Liver (tissue), 9 donors: ENCODE results near the gene AIF1. TPM values are rescaled to one million over a fixed set of nuclear protein-coding genes. Genes with fewer than 3 reads are reported as not detected.

Experiments
- DNase-seq: peaks from one replicate; pipeline ENCODE4 v3.0.0-alpha.2; 2017; ENCODE audit warnings: low spot score
- H3K27ac ChIP-seq, 2 donors: one replicate each; pipeline ENCODE4 v1.7.0; 2013; ENCODE audit warnings: inconsistent platforms in 2 of 2, low read length in 2 of 2, control low read depth in 1 of 2, low read depth in 1 of 2, mild to moderate bottlenecking in 1 of 2
- H3K27me3 ChIP-seq, 4 donors: one replicate each; pipeline versions ENCODE4 v1.6.1 to v1.7.0; 2013; ENCODE audit warnings: low read length in 3 of 4, inconsistent platforms in 1 of 4, mild to moderate bottlenecking in 1 of 4, moderate library complexity in 1 of 4; ENCODE audit not compliant: control insufficient read depth in 4 of 4, insufficient read depth in 4 of 4
- H3K36me3 ChIP-seq, 4 donors: one replicate each; pipeline versions ENCODE4 v1.6.1 to v1.7.0; 2013; ENCODE audit warnings: low read length in 3 of 4, mild to moderate bottlenecking in 3 of 4, low read depth in 1 of 4, moderate library complexity in 1 of 4; ENCODE audit not compliant: control insufficient read depth in 4 of 4, insufficient read depth in 3 of 4
- H3K4me1 ChIP-seq, 4 donors: one replicate each; pipeline versions ENCODE4 v1.6.1 to v1.7.0; 2013; ENCODE audit warnings: low read length in 3 of 4, mild to moderate bottlenecking in 3 of 4, moderate library complexity in 1 of 4; ENCODE audit not compliant: control insufficient read depth in 4 of 4, insufficient read depth in 4 of 4
- H3K4me3 ChIP-seq, 3 donors: one replicate each; pipeline versions ENCODE4 v1.6.1 to v1.7.0; 2013; ENCODE audit warnings: low read length in 3 of 3, control low read depth in 1 of 3, low read depth in 1 of 3, mild to moderate bottlenecking in 1 of 3
- H3K9ac ChIP-seq, 2 donors: one replicate each; pipeline ENCODE4 v1.7.0; 2013; ENCODE audit warnings: low read length in 2 of 2, mild to moderate bottlenecking in 2 of 2, moderate library complexity in 2 of 2, control low read depth in 1 of 2, low read depth in 1 of 2
- H3K9me3 ChIP-seq, 4 donors: one replicate each; pipeline versions ENCODE4 v1.6.1 to v1.7.0; 2013; ENCODE audit warnings: low read length in 3 of 4; ENCODE audit not compliant: control insufficient read depth in 4 of 4
- EGR1 ChIP-seq, 2 donors: IDR thresholded peaks; 2 replicates each; pipeline ENCODE4 v1.6.1; 2016 to 2018; ENCODE audit warnings: antibody characterized with exemption in 2 of 2, low read depth in 2 of 2
- FOXA1 ChIP-seq: IDR thresholded peaks from 2 replicates; pipeline ENCODE4 v1.6.1; 2016; ENCODE audit warnings: antibody characterized with exemption
- GABPA ChIP-seq, 2 donors: IDR thresholded peaks in 1 of 2; conservative IDR thresholded peaks in 1 of 2; 2 replicates each; pipeline ENCODE4 v1.6.1; 2016; ENCODE audit warnings: antibody characterized with exemption in 2 of 2, mild to moderate bottlenecking in 1 of 2, moderate library complexity in 1 of 2
- HNF4A ChIP-seq, 2 donors: conservative IDR thresholded peaks; 2 replicates each; pipeline ENCODE4 v1.6.1; 2016; ENCODE audit warnings: antibody characterized with exemption in 2 of 2, mild to moderate bottlenecking in 2 of 2
- RAD21 ChIP-seq, 2 donors: IDR thresholded peaks; 2 replicates each; pipeline ENCODE4 v1.6.1; 2016; ENCODE audit warnings: antibody characterized with exemption in 2 of 2, mild to moderate bottlenecking in 2 of 2
- RXRA ChIP-seq, 2 donors: IDR thresholded peaks; 2 replicates each; pipeline ENCODE4 v1.6.1; 2017 to 2018; ENCODE audit warnings: antibody characterized with exemption in 2 of 2, mild to moderate bottlenecking in 1 of 2
- TAF1 ChIP-seq: conservative IDR thresholded peaks from 2 replicates; pipeline ENCODE4 v1.6.1; 2016; ENCODE audit warnings: antibody characterized with exemption, mild to moderate bottlenecking
- YY1 ChIP-seq: IDR thresholded peaks from 2 replicates; pipeline ENCODE4 v1.6.1; 2016; ENCODE audit warnings: antibody characterized with exemption, mild to moderate bottlenecking
- WGBS: extraction: QIAGEN DNeasy Blood & Tissue Kit; methylation state at CpG from one replicate; pipeline ENCODE4 v1.1.7; 2013; 5-methylcytosine and 5-hydroxymethylcytosine counted together
- polyA plus RNA-seq, 2 donors: library from polyadenylated mRNA; stranded (reverse) in 1 of 2; unstranded in 1 of 2; fragments of 200-250 nt in 1 of 2; fragments of >200 nt in 1 of 2; fragmentation: Nextera tagmentation in 1 of 2; extraction: Ambion mirVana in 1 of 2; gene quantifications; one replicate each; pipeline versions ENCODE4 v1.2.1 to v1.2.3, GENCODE V29; 2013 to 2015
- total RNA-seq, 2 donors: library from RNA; depleted of rRNA; stranded (reverse); fragments of >200 nt; gene quantifications; one replicate each; pipeline ENCODE4 v1.2.3, GENCODE V29; 2014
- TF ChIP-seq, protein P1 (sequence below): IDR thresholded peaks from 2 replicates; pipeline ENCODE4 v1.6.1; 2016; ENCODE audit warnings: antibody characterized with exemption
- TF ChIP-seq, protein P2 (sequence below): IDR thresholded peaks from 2 replicates; pipeline ENCODE4 v1.6.1; 2016; ENCODE audit warnings: antibody characterized with exemption
- TF ChIP-seq, protein P3 (sequence below): IDR thresholded peaks from 2 replicates; pipeline ENCODE4 v1.6.1; 2016; ENCODE audit warnings: antibody characterized with exemption, mild to moderate bottlenecking
- TF ChIP-seq, protein P4 (sequence below): IDR thresholded peaks from 2 replicates; pipeline ENCODE4 v1.6.1; 2016; ENCODE audit warnings: antibody characterized with exemption
- donor health status: healthy.
- donor health status: healthy.
- donor health status: healthy.
- donor health status: healthy.
- donor health status: healthy.

The AIF1 gene
- total and polyA plus RNA-seq, 4 donors, result 12.2 to 46.8 (median 26.7) TPM

DNA sequence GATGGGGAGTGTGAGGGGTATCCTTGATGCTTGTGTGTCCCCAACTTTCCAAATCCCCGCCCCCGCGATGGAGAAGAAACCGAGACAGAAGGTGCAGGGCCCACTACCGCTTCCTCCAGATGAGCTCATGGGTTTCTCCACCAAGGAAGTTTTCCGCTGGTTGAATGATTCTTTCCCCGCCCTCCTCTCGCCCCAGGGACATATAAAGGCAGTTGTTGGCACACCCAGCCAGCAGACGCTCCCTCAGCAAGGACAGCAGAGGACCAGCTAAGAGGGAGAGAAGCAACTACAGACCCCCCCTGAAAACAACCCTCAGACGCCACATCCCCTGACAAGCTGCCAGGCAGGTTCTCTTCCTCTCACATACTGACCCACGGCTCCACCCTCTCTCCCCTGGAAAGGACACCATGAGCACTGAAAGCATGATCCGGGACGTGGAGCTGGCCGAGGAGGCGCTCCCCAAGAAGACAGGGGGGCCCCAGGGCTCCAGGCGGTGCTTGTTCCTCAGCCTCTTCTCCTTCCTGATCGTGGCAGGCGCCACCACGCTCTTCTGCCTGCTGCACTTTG is 39.6 kb upstream of the AIF1 start, which contains the start of gene TNF:
TNF (plus strand) TSS at position 231 of the 567 bp plus-strand sequence; CDS start at position 408, 177 bp downstream.
- H3K9ac ChIP-seq, result peak within 1 kb of the TSS in 1 of 2 donors; percentile 41

DNA sequence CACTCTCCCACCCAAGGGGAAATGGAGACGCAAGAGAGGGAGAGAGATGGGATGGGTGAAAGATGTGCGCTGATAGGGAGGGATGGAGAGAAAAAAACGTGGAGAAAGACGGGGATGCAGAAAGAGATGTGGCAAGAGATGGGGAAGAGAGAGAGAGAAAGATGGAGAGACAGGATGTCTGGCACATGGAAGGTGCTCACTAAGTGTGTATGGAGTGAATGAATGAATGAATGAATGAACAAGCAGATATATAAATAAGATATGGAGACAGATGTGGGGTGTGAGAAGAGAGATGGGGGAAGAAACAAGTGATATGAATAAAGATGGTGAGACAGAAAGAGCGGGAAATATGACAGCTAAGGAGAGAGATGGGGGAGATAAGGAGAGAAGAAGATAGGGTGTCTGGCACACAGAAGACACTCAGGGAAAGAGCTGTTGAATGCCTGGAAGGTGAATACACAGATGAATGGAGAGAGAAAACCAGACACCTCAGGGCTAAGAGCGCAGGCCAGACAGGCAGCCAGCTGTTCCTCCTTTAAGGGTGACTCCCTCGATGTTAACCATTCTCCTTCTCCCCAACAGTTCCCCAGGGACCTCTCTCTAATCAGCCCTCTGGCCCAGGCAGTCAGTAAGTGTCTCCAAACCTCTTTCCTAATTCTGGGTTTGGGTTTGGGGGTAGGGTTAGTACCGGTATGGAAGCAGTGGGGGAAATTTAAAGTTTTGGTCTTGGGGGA is 38.9 kb upstream of the AIF1 start:
- TF ChIP-seq GABPA (IDR thresholded peaks at IDR 0.05 in 1 of 2, conservative IDR thresholded peaks at IDR 0.05 in 1 of 2), result no peak
- TF ChIP-seq, protein P1, sequence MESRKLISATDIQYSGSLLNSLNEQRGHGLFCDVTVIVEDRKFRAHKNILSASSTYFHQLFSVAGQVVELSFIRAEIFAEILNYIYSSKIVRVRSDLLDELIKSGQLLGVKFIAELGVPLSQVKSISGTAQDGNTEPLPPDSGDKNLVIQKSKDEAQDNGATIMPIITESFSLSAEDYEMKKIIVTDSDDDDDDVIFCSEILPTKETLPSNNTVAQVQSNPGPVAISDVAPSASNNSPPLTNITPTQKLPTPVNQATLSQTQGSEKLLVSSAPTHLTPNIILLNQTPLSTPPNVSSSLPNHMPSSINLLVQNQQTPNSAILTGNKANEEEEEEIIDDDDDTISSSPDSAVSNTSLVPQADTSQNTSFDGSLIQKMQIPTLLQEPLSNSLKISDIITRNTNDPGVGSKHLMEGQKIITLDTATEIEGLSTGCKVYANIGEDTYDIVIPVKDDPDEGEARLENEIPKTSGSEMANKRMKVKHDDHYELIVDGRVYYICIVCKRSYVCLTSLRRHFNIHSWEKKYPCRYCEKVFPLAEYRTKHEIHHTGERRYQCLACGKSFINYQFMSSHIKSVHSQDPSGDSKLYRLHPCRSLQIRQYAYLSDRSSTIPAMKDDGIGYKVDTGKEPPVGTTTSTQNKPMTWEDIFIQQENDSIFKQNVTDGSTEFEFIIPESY, result no peak
- TF ChIP-seq FOXA1, result no peak
- TF ChIP-seq, protein P2, sequence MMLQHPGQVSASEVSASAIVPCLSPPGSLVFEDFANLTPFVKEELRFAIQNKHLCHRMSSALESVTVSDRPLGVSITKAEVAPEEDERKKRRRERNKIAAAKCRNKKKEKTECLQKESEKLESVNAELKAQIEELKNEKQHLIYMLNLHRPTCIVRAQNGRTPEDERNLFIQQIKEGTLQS, result no peak
- TF ChIP-seq TAF1, result no peak
- TF ChIP-seq RAD21 (IDR thresholded peaks at IDR 0.05), result no peak
- TF ChIP-seq, protein P3, sequence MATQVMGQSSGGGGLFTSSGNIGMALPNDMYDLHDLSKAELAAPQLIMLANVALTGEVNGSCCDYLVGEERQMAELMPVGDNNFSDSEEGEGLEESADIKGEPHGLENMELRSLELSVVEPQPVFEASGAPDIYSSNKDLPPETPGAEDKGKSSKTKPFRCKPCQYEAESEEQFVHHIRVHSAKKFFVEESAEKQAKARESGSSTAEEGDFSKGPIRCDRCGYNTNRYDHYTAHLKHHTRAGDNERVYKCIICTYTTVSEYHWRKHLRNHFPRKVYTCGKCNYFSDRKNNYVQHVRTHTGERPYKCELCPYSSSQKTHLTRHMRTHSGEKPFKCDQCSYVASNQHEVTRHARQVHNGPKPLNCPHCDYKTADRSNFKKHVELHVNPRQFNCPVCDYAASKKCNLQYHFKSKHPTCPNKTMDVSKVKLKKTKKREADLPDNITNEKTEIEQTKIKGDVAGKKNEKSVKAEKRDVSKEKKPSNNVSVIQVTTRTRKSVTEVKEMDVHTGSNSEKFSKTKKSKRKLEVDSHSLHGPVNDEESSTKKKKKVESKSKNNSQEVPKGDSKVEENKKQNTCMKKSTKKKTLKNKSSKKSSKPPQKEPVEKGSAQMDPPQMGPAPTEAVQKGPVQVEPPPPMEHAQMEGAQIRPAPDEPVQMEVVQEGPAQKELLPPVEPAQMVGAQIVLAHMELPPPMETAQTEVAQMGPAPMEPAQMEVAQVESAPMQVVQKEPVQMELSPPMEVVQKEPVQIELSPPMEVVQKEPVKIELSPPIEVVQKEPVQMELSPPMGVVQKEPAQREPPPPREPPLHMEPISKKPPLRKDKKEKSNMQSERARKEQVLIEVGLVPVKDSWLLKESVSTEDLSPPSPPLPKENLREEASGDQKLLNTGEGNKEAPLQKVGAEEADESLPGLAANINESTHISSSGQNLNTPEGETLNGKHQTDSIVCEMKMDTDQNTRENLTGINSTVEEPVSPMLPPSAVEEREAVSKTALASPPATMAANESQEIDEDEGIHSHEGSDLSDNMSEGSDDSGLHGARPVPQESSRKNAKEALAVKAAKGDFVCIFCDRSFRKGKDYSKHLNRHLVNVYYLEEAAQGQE, result no peak
- Histone ChIP-seq H3K27ac (peak overlapping the region in 1 of 2 donors; percentile 56), H3K4me1 (peaks cover 0 to 10% (median 2%) of the 10 kb centered on the region in 4 donors), H3K36me3 (no peaks in the 10 kb centered on the region), H3K4me3 (peak overlapping the region in 2 of 3 donors; percentile 2), H3K27me3 (no peaks in the 10 kb centered on the region), H3K9me3 (no peaks in the 10 kb centered on the region), H3K9ac (peak overlapping the region in 1 of 2 donors; percentile 41)
- 77% methylated on average over 8 of the region's 8 CpGs for WGBS
- no peak for DNase-seq

More for the DNA sequence above, 39.6 kb upstream of the AIF1 start, which contains the start of gene TNF:
- no peak for DNase-seq
- TF ChIP-seq HNF4A (conservative IDR thresholded peaks at IDR 0.05) (no peak), TAF1 (no peak), YY1 (no peak), FOXA1 (no peak), GABPA (IDR thresholded peaks at IDR 0.05 in 1 of 2, conservative IDR thresholded peaks at IDR 0.05 in 1 of 2) (no peak), RXRA (IDR thresholded peaks at IDR 0.05) (no peak), EGR1 (IDR thresholded peaks at IDR 0.05; ENCODE audit: low read depth in 2 of 2) (no peak)
- TF ChIP-seq, protein P4, sequence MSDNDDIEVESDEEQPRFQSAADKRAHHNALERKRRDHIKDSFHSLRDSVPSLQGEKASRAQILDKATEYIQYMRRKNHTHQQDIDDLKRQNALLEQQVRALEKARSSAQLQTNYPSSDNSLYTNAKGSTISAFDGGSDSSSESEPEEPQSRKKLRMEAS, result no peak
- TF ChIP-seq, protein P3, result no peak
- TF ChIP-seq, protein P2, result no peak
- TF ChIP-seq, protein P1, result no peak
- WGBS, result 64% methylated on average over 19 of the region's 19 CpGs
- no peaks in the 10 kb centered on the region for H3K36me3 ChIP-seq
- H3K4me1 ChIP-seq, result peaks cover 0 to 3% (median under 1%) of the 10 kb centered on the region in 4 donors
- peak within 1 kb of the TSS in 1 of 2 donors; percentile 56 for H3K27ac ChIP-seq
- peak within 1 kb of the TSS in 2 of 3 donors; percentile 2 for H3K4me3 ChIP-seq
- H3K9me3 ChIP-seq, result no peaks in the 10 kb centered on the region
- H3K27me3 ChIP-seq, result no peaks in the 10 kb centered on the region
